AG20443 (cell line): ENCODE measurements around the gene OR10J1.
"Not testable (repeated sequence)": the region's sequence is repeated elsewhere in the genome, so short reads cannot be mapped to it uniquely, and the experiment has no call there.

ENCODE experiments used
- DNase-seq: peaks from one replicate; pipeline ENCODE4 v3.0.0; 2012; ENCODE audit warnings: low spot score, mixed read lengths

The OR10J1 gene, protein sequence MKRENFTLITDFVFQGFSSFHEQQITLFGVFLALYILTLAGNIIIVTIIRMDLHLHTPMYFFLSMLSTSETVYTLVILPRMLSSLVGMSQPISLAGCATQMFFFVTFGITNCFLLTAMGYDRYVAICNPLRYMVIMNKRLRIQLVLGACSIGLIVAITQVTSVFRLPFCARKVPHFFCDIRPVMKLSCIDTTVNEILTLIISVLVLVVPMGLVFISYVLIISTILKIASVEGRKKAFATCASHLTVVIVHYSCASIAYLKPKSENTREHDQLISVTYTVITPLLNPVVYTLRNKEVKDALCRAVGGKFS

DNA sequence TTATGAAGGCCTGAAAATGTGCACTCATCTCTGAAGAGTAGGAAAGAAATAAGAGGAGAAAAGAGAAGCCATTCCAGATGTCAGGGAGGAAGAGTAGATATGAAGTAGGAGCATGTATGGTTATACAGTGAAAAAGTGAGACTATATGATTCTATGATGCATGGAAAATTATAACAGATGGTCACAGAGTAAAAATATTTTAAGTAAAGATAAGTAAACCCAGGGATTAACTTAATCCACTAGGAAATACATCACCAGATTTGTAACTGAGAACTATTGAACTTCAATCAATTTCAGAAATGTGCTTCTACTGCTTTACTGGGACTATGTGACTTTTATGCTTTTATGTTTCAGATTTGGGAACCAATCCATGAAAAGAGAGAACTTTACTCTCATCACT, at the start of gene OR10J1:
OR10J1 (plus strand) TSS at position 301 of the 400 bp plus-strand sequence; CDS start at position 371, 70 bp downstream.
- DNase-seq, result no peak

DNA sequence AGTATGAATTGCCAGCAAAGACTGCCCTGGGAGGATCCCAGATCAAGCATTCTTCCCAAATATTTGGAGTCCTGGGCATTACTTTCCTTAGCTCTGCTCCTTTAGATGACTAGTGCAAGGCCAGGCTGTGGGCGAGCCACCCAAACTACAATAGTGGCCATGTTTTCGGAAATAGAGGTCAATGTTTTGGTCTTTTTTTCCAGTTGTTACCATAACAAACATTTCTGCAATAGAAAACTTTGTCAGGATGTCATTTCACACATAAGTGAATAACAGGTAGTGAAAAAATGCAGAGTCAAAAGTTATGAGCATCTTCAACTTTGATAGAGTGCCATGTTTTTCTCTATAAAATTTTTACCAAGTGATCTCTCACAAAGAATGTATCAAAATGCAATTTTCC, 32.7 kb upstream of the OR10J1 start:
- no peak for DNase-seq

DNA sequence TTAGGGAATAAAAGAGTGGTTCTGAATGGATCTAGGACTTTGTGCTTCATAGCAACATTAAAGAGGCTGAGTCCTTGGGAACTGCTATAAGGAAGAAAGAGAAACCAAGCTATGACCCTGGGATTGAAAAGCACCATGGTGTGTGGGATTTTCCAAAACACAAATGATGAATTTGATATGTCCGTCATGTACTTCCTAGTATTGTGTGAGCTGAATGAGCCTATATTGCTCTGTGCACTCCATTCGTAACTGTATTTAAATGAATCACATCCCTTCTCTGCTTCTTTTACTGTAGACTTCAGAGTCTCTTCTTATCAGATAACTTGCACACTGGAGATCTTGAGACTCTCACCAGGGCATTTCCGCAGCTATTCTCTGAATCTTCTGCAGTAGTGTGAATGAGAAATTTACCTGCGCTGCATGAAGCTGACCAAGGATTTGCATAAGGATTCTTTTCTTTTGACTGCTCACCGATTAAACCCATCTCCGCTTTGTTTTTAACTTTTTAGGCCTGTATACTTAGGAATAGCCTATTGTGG, 30.6 kb upstream of the OR10J1 start:
- DNase-seq, result no peak

DNA sequence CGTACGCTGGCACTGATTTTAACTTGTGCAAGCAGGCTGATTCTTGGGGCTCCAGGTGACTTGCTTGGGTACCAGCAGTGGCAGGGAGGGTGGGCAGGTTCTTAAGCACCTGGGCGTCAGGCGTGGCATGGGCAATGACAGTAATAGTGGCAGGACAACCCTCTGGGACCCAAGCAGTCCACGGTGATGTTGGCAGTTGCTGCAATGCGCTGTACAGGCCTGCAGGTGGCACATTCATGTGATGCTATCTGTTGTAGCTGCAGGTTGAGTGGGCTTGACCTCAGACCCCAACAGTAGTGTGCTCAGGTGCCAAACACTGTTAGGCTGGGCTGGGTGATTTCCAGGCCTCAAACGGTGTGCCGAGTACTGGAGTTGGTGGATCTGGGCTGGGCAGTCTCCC, 17.7 kb upstream of the OR10J1 start:
- no peak for DNase-seq

DNA sequence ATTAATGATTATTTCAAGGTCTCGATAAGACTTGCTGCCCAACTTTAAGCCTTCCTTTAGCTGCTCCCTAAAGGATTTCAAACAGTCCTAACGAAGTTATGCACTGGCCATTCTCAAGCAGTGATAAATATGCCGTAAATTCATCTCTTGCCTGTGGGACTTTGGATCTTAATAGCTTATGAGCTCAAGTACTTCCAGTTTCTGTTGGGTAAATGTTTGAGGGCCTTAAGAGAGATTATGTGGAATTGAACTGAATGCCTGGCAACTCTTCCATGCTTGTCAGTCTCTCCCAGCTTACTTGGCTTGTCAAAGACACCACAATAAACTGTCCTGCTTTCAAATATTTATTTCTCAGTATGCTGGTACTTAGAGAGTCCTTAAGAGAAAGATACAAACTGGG, 11.0 kb upstream of the OR10J1 start:
- no peak for DNase-seq

DNA sequence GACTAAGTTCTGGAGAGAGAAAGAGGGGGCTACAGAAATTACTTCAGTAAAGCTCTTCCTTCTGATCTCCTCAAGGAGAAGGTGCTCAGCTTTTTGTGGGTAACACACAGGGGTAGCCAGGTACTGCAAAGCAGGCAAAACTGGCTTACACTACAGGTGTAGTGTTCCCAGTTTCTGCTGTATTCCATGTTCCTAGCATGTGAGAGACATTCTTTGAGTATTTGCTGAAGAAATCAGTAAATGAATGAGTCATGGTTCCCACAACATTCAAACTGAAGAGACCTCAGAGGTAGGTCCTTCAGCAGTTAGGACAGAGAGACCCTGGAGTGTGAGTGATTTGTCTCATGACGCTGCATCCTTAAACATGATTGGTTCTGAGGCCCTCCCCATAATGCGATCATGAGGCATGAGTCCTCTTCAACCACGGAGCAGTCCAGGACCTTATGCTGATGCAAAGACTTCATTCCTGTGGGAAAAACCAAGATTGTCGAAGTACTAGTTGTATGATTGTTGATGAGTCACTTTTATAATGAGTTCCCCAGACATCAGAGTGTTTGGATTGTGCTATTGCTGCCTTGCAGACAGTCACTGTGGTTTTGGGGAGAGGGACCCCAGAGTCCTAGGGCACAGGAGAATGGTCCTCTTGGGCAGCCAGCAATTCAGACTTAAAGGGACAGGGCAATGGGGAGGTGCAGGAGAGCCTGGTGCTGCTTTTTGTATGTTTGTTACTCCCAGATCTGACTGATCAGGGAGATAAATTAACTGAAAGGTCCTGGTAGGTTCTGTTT, 10.3 kb upstream of the OR10J1 start:
- peak; percentile 81 for DNase-seq

DNA sequence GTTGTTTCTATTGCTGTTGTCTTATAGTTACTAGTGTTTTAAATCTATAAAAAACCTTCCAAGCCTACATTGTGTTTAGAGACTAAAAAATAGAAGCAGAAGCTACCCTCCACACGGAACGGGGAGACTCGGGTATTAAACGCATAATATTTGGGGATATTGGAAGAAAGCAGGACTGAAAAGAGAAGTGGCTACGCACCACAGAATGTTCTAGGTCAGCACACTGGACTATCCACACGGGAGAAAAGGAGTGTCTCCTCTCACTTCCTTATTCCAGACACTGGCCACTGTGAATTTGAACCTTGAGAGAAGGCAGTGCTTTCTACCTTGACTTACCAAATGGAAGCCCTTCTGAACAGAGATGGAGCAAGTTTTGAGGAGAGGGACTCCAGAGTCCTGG, 8.5 kb upstream of the OR10J1 start:
- DNase-seq, result no peak

DNA sequence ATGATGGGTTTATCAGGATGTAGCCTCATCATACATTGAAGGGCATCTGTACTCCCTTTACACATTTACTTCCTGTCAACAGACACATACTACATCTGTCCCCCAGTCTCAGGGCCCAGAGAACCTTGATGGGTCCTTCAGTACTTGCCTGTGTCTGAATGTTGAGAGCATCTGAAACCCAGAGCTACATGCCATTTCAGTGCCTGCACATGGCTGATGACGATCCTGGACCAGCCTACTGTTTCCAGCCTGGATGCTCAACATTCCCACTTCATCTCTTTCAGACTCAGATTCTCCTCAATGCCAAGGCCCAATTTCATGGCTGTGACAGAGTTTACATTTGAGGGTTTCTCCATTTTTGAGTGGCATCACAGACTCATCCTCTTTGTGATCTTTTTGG, 7.6 kb upstream of the OR10J1 start, which contains the start of gene OR10J4:
OR10J4 (plus strand) TSS at position 301 of the 400 bp plus-strand sequence.
- no peak for DNase-seq

DNA sequence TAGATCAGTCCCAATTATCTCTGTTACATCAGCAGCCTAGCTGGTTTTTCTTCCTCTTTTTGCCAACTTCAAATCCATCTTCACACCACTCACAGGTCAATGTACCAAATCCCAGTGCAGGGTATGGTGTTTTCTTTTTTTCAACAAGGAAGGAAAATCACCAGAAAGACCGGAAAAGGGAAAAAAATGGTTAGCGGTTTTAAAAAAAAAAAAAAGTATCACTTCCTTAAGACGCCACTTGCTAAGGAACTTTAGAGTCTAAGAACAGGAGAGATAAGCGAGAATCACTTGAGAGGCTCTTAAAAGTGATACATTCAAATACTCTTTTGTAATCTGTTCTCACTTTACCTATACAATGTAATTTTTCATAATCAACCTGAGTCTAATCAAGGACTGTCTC, 3.1 kb upstream of the OR10J1 start:
- no peak for DNase-seq

DNA sequence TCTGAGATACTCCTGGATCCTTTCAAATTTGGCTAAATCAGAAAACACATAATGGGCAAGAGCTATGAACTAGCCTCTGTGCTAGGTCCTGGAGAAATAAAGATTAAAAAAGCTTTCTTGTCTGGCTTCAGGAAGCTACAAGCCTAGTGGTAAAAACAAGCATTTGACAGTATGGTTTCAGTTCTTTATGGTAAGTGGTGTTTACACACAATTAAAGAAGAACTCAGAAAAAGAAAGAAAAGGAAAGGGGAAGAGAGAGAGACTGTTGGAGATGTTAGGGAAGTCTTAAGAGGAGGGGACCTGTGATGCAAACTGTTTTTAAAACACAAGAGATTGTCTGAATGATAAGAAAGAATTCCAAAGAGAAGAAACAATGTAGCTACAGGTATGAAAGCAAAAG, 1.8 kb downstream of the OR10J1 start:
- no peak for DNase-seq

DNA sequence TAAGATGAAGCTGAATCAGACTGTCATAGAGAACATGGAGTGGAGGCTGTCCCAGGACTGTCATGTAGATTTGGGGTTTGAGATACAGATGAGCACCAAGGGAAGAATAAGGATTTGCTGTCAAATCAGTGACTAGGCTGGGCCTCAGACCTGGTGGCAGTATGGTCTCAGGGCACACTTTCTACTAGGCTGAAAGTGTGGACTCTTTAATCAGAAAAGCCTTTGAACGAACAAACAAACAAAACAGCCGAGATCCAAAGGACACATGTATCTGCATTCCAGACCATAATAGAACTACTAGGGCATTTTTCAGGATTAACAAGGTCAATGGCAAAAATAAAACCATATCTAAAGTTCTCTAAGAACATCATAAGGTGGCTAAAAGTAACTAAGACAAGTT, 2.9 kb downstream of the OR10J1 start:
- DNase-seq, result no peak

DNA sequence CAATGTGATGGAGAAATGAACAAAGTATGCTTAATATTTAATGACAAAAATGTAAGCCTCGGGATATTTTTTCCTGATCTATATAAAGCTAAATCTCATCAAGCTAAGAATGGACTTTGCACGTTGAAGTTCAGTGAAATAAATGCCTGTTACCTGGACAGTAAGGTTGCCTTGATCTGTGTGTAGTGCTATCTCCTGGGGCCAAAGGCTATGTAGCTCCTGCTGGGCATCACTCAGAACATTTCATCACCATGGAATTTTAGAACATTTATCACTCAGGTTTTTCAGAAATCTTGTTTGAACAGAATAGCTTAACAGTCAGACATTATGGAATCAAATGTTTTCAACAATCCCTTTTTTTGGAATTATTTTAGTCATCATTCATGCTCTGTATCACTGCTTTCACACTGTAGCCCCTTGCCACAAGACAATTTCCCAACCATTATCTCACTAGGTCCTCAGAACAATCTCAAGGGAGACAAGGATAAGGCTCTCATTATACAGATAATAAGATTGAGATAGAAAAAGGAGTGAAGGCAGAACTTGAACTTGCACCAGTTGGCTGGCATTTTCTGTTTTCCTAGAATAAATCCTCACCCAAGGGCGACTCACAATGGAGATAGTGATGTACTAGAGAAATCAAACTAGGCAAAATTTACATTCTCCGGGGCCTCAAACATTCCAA, 3.7 kb downstream of the OR10J1 start:
- no peak for DNase-seq

DNA sequence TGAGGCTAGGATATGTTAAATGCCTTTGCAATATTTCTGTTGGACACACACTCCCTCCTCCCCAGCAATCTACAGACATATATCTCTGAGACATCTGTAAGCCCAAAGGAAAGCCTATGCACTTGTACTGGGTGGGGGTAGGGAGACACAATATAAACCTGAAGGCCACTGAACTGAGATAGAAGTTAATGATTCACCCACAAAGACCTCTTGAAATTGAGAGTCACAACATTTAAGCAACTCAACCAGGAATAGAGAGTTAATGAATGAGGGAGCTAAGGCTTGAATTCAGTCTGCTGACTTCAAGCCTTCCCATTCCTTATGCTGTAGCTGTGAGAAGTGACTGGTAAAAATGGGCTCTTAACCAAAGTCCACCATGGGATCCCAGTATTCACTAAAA, 5.0 kb downstream of the OR10J1 start:
- DNase-seq, result no peak

DNA sequence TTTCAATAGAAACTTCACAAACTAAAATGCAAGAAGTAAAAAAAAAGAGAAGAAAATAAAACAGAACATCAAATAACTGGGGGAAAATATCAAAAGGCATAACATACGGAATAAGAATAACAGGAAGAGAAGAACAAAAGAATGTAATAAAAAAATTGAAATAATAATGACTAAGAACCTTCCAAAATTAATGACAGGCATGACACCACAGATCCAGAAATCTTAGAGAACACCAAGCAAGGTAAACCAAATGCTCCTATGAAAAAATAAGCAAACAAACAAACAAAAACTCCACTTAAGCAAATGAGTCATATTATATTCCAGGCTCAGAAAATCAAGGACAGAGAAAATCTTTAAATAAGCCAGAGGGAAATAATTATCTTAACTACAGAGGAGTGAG, 8.7 kb downstream of the OR10J1 start:
- DNase-seq, result no peak

DNA sequence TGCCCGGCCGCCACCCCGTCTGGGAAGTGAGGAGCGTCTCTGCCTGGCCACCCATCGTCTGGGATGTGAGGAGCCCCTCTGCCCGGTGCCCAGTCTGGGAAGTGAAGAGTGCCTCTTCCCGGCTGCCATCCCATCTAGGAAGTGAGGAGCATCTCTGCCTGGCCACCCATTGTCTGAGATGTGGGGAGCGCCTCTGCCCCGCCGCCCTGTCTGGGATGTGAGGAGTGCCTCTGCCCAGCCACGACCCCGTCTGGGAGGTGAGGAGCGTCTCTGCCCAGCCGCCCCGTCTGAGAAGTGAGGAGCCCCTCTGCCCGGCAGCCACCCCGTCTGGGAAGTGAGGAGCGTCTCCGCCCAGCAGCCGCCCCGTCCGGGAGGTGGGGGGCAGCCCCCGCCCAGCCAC, 10.1 kb downstream of the OR10J1 start:
- DNase-seq, result not testable (repeated sequence)

DNA sequence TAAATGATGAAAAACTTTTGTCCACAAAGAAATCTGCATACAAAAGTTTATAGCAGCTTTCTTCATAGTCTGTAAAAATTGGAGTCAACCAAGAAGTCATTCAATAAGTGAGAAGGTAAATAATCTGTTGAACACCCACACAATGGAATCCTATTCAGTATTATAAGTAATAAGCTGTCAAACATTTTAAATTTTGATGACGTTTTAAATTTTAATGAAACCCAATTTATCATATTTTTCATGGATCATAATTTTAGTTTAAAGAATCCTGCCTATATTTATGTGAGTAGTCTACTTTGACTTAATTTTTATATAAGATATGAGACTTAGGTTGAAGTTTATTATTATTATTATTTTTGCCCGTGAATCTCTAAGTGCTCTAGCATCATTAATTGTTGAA, 20.0 kb downstream of the OR10J1 start:
- no peak for DNase-seq

DNA sequence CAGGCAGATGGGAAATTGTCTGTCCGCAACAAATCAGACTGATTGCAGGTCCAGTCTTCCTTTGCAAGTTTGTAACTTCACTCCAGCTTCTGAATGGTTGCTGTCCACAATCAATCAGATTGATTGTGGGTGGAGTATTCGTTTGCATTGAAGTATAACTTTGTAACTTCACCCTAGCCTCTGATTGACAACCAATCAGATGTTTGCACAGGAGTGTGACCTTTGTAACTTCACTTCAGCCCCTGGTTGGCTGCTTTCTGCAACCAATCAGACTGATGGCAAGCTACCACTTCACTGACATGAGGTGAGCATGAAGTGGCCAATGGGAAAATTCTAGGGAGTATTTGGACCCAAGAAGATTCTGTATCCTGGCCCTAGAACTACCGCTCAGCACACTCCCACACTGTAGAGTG, 25.7 kb downstream of the OR10J1 start:
- DNase-seq, result no peak

DNA sequence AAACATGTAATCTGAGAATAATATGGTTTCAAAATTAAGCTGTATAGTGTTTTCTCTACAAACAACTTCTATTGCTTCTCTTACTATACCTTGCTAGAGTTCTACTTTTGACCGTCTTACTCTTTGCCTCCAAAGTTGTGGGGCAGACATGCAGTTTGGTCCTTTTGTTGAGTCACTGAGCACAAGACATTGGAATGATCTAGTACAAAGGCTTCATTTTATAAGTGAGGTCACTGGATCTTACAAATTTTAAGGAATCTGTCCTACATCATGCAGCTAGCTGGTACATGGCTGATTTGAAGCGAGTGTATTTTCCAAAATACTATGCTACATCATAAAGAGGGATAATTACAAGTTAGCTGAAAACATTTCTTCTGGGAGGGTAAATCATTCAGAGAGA, 28.8 kb downstream of the OR10J1 start:
- DNase-seq, result no peak

DNA sequence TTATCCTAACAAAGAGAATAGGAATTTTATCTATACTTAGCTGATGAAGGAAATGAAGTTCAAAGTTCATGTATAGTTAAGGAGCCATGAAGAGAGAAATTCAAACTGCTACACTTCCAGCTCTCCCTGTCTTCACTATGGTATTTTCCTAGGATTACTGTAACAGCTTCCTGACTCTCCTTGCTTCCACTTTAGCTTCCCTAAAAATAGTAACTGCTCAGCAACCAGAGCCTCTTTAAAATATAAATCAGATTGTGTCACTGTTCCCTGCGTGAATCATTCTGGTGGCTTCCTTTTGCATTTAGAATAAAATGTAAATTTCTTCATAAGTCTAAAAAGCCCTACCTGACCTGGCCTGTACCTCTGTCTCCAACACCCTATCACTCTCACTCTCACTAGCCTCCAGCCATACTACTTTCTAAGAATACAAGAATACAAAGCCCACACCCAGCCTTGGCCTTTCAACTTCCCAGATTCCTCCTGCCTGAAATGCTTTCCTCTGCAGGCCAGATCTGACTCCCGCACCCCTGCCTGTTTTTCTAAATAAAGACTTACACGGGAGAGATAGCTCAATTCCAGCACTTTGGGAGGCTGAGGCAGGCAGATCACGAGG, 30.5 kb downstream of the OR10J1 start:
- no peak for DNase-seq

DNA sequence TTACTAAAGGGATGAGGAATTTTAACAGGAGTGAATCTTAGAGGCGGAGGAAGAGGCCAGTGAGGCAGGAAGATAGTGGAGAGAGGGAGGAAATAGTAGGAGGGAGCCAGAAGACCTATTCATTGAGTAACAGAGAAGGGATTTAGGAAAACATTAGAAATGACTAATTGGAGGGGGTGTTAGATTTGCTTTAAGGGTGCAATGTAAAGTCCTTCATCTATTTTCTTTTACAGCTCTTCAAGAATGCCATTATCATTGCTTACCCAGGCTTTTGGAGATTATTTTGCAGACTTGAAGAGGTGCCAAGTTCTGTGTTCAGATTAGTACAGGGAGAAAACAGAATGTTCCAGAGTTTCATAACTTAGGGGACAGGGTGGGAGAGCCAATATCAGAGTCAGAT, 33.8 kb downstream of the OR10J1 start:
- DNase-seq, result no peak

DNA sequence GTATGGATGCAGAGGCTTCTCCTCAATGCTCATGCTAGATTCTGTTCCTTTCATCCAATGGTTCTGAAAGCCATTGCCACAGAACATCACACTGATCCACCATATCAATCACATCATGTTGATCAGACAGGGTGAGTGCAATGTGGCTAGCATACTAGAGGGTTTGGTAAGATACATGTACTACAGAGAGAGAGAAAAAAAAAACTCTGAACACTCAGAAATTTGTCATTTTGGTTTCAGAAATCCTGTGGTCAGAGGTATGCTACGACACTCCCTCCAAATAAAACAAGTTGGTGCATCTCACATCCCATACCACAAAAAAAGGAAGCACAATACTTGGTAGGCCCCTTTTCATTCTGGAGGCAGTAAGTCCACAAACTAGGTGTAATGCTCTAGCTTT, 35.4 kb downstream of the OR10J1 start:
- DNase-seq, result no peak

DNA sequence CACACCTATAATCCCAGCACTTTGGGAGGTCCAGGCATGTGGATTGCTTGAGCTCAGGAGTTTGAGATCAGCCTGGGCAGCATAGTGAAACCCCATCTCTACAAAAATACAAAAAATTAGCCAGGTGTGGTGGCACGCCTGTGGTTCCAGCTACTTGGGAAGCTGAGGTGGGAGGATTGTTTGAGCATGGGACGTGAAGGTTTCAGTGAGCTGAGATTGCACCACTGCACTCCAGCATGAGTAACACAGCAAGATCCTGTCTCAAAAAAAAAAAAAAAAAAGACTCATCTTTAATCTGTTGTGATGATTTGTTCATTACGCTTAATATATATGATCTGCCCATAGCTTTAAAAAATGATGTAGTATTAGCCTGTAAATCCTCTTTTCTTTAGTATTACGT, 44.0 kb downstream of the OR10J1 start:
- DNase-seq, result no peak
